Tibial nerve (tissue), 4 donors: ENCODE measurements around the gene ERC2.

ENCODE experiments used
- EP300 ChIP-seq, 2 donors: sonication (generic); formaldehyde crosslinking; IDR thresholded peaks; one replicate each; pipeline ENCODE4 v1.6.1; 2017; ENCODE audit warnings: antibody characterized with exemption in 2 of 2, mild to moderate bottlenecking in 1 of 2
- POLR2A ChIP-seq, 2 donors: fragments of 450-650 bp; IDR thresholded peaks; one replicate each; pipeline ENCODE4 v1.6.1; 2017; ENCODE audit warnings: antibody characterized with exemption in 2 of 2, mild to moderate bottlenecking in 2 of 2, moderate library complexity in 2 of 2
- TF ChIP-seq, protein P1 (sequence below), 5 experiments: fragments of 200-600 bp in 3 of 5; fragments of 450-650 bp in 2 of 5; sonication (generic) in 3 of 5; IDR thresholded peaks; one replicate each; pipeline ENCODE4 v1.5.1; 2016 to 2019; ENCODE audit warnings: antibody characterized with exemption in 5 of 5, mild to moderate bottlenecking in 3 of 5, moderate library complexity in 2 of 5

DNA sequence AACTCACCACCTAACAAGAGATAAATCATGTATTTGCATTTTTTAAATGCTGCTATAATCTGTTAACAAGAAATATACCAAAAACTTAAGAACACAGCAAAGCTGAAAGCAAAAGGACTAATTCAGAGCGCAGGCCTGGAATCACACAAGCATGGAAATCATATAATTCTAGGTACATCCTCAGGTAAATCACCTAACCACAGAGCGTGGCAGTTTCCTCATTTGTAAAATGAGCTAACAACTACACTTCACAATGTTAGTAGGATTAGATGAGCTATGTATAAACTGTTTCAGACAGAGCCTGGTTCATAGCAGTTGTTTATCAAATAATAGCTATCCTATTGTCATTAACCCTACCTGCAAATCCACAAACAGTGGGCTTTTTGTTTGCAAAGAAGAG lies 146.4 kb downstream of the ERC2 start:
- TF ChIP-seq POLR2A (IDR thresholded peaks at IDR 0.05) (no peak), EP300 (IDR thresholded peaks at IDR 0.05) (no peak)
- TF ChIP-seq, protein P1, sequence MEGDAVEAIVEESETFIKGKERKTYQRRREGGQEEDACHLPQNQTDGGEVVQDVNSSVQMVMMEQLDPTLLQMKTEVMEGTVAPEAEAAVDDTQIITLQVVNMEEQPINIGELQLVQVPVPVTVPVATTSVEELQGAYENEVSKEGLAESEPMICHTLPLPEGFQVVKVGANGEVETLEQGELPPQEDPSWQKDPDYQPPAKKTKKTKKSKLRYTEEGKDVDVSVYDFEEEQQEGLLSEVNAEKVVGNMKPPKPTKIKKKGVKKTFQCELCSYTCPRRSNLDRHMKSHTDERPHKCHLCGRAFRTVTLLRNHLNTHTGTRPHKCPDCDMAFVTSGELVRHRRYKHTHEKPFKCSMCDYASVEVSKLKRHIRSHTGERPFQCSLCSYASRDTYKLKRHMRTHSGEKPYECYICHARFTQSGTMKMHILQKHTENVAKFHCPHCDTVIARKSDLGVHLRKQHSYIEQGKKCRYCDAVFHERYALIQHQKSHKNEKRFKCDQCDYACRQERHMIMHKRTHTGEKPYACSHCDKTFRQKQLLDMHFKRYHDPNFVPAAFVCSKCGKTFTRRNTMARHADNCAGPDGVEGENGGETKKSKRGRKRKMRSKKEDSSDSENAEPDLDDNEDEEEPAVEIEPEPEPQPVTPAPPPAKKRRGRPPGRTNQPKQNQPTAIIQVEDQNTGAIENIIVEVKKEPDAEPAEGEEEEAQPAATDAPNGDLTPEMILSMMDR (IDR thresholded peaks at IDR 0.05): no peak
